Endothelial cell of umbilical vein (primary cell): ENCODE results near the gene CXCL11. TPM values are rescaled to one million over a fixed set of nuclear protein-coding genes. Genes with fewer than 3 reads are reported as not detected.

Source experiments
- BruUV-seq: library from RNA; stranded (reverse); fragments of 400-500 nt; replicated peaks from 2 replicates; lab custom pipeline; 2021; lab: Mats Ljungman, UMichigan
- CTCF ChIA-PET: fragments of 300-600, 350-600 bp; sonication (Branson Sonifier 250); formaldehyde crosslinking; loops from one replicate; lab custom pipeline; 2021; ENCODE audit warnings: antibody characterized with exemption, inconsistent platforms; lab: Charles Lee
- POLR2A ChIA-PET: fragments of 300-600, 350-600 bp; sonication (Branson Sonifier 250); formaldehyde crosslinking; loops from one replicate; lab custom pipeline; 2021; ENCODE audit warnings: antibody characterized with exemption, inconsistent platforms; lab: Charles Lee
- DNase-seq: peaks from one replicate; pipeline ENCODE4 v3.0.0-alpha.2; 2011; ENCODE audit warnings: low read depth, low spot score
- FAIRE-seq: peaks from 2 replicates; lab custom pipeline; 2011; peaks lifted over from hg19 to GRCh38; lab: Jason Lieb, UNC
- H2AFZ ChIP-seq: 2 replicates; pipeline ENCODE4 v1.6.0; 2012; ENCODE audit warnings: low read depth, low read length, control low read depth, inconsistent platforms
- H3K27ac ChIP-seq: 2 replicates; pipeline ENCODE4 v1.5.1; 2011; ENCODE audit warnings: low read depth, mild to moderate bottlenecking, control low read depth, low read length, moderate library complexity; ENCODE audit not compliant: insufficient read depth
- H3K27me3 ChIP-seq, 2 experiments: 2 replicates each; pipeline versions ENCODE4 v1.6.0 to v1.6.1; 2011; ENCODE audit warnings: low read length in 2 of 2, mixed read lengths in 1 of 2; ENCODE audit not compliant: control insufficient read depth in 2 of 2, insufficient read depth in 2 of 2
- H3K36me3 ChIP-seq, 2 experiments: 2 replicates in 1 of 2; 3 replicates in 1 of 2; pipeline ENCODE4 v1.5.1; 2011; ENCODE audit warnings: low read length in 2 of 2, mild to moderate bottlenecking in 1 of 2, moderate library complexity in 1 of 2; ENCODE audit not compliant: control insufficient read depth in 2 of 2, insufficient read depth in 2 of 2; ENCODE audit errors: extremely low read depth in 1 of 2
- H3K4me1 ChIP-seq: 3 replicates; pipeline ENCODE4 v1.5.1; 2011; ENCODE audit warnings: mild to moderate bottlenecking, low read length; ENCODE audit not compliant: control insufficient read depth, insufficient read depth; ENCODE audit errors: extremely low read depth
- H3K4me2 ChIP-seq: 2 replicates; pipeline ENCODE4 v1.6.1; 2011; ENCODE audit warnings: low read length, control low read depth, mixed read lengths; ENCODE audit not compliant: insufficient read depth
- H3K4me3 ChIP-seq, 3 experiments: fragments of 200-600 bp in 1 of 3; sonication (generic), shearing (Covaris generic) in 1 of 3; replicated peaks in 1 of 3; 2 replicates each; pipeline ENCODE4 v1.5.1; 2011 to 2016; ENCODE audit warnings: control low read depth in 3 of 3, low read length in 3 of 3, mild to moderate bottlenecking in 2 of 3, inconsistent platforms in 1 of 3, low read depth in 1 of 3, moderate library complexity in 1 of 3; ENCODE audit not compliant: insufficient read depth in 1 of 3
- H3K79me2 ChIP-seq: 2 replicates; pipeline ENCODE4 v1.6.0; 2012; ENCODE audit warnings: low read length, inconsistent platforms; ENCODE audit not compliant: control insufficient read depth, insufficient read depth
- H3K9ac ChIP-seq: replicated peaks from 2 replicates; pipeline ENCODE3; 2011; ENCODE audit warnings: low read length, control low read depth; ENCODE audit not compliant: insufficient read depth; ENCODE audit errors: extremely low read depth
- H3K9me1 ChIP-seq: replicated peaks from 3 replicates; pipeline ENCODE4 v1.6.0; 2011; ENCODE audit warnings: mild to moderate bottlenecking, low read length; ENCODE audit not compliant: control insufficient read depth, insufficient read depth; ENCODE audit errors: extremely low read depth
- H3K9me3 ChIP-seq: replicated peaks from 2 replicates; pipeline ENCODE4 v1.5.1; 2012; ENCODE audit warnings: low read length, inconsistent platforms; ENCODE audit not compliant: control insufficient read depth, insufficient read depth
- H4K20me1 ChIP-seq: replicated peaks from 2 replicates; pipeline ENCODE3; 2011; ENCODE audit warnings: mild to moderate bottlenecking, low read length; ENCODE audit not compliant: control insufficient read depth, insufficient read depth; ENCODE audit errors: extremely low read depth
- CTCF ChIP-seq, 2 donors: IDR thresholded peaks; 1 replicate in 1 of 2; 2 replicates in 1 of 2; pipeline ENCODE4 v1.5.1; 2011; ENCODE audit warnings: low read length in 2 of 2, mild to moderate bottlenecking in 2 of 2, moderate library complexity in 2 of 2, control low read depth in 1 of 2, inconsistent platforms in 1 of 2, low read depth in 1 of 2; ENCODE audit not compliant: insufficient read depth in 1 of 2; ENCODE audit errors: extremely low read depth in 1 of 2
- EZH2 ChIP-seq: IDR thresholded peaks from 2 replicates; pipeline ENCODE4 v1.6.1; 2012; ENCODE audit warnings: borderline replicate concordance, low read depth, mild to moderate bottlenecking, moderate library complexity, low read length, inconsistent platforms; ENCODE audit not compliant: severe bottlenecking
- FOS ChIP-seq: IDR thresholded peaks from 2 replicates; pipeline ENCODE4 v1.6.1; 2011; ENCODE audit warnings: mild to moderate bottlenecking, low read length, moderate library complexity, borderline replicate concordance; ENCODE audit not compliant: insufficient read depth
- GATA2 ChIP-seq: IDR thresholded peaks from 2 replicates; pipeline ENCODE4 v1.7.0; 2011; ENCODE audit warnings: low read depth, mild to moderate bottlenecking, moderate library complexity, mixed read lengths, low read length; ENCODE audit not compliant: insufficient read length, insufficient read depth
- JUN ChIP-seq: IDR thresholded peaks from 2 replicates; pipeline ENCODE4 v1.6.1; 2011; ENCODE audit warnings: borderline replicate concordance, low read depth; ENCODE audit not compliant: insufficient read length, insufficient read depth
- MAX ChIP-seq: IDR thresholded peaks from 2 replicates; pipeline ENCODE4 v1.6.1; 2011; ENCODE audit not compliant: insufficient read depth, insufficient read length
- MYC ChIP-seq: IDR thresholded peaks from one replicate; pipeline ENCODE4 v1.6.1; 2011; ENCODE audit warnings: mild to moderate bottlenecking, low read depth, low read length
- POLR2A ChIP-seq: IDR thresholded peaks from 2 replicates; pipeline ENCODE4 v1.6.1; 2012; ENCODE audit warnings: low read depth, mild to moderate bottlenecking, control low read depth, low read length
- POLR2AphosphoS5 ChIP-seq: IDR thresholded peaks from 2 replicates; pipeline ENCODE4 v1.6.1; 2012; ENCODE audit warnings: low read depth, mild to moderate bottlenecking, control low read depth, low read length, moderate library complexity; ENCODE audit not compliant: insufficient read depth
- dilution Hi-C: fragments of 300-500 bp; cut with MboI; formaldehyde crosslinking; loops from one replicate; pipeline ENCODE4 v1.15.0; 2019; ENCODE audit warnings: low sequenced_read_pairs; ENCODE audit not compliant: extremely low pct_ligation_motif_present
- intact Hi-C: fragments of 100-400 bp; cut with micrococcal nuclease; formaldehyde crosslinking; loops from one replicate; pipeline ENCODE4 v1.10.0; 2022
- polyA plus RNA-seq, 4 experiments: library from polyadenylated mRNA; depleted of rRNA in 3 of 4; stranded (reverse) in 3 of 4; unstranded in 1 of 4; fragments of >200 nt; gene quantifications; 2 replicates each; pipeline versions ENCODE4 v1.2.1 to v1.2.3, GENCODE V29; 2011 to 2012; ENCODE audit warnings: missing spikeins in 1 of 4
- total RNA-seq: library from RNA; stranded (reverse); gene quantifications from 2 replicates; pipeline ENCODE4 v1.2.3, GENCODE V29; 2021

CXCL11 gene
- total and polyA plus RNA-seq, 2 donors (not counting 3 experiments of a cell fraction or from before 2014, with no cell fraction given): 0.91 to 1.1 TPM

- DNase-seq (no peak), FAIRE-seq (no peak)
- POLR2A ChIA-PET: no interaction called here
Measured at GRCh38 chr4:76074993-76075600, 39.2 kb upstream of the CXCL11 start.

More at GRCh38 chr4:76074993-76075600, 39.2 kb upstream of the CXCL11 start:
- TF ChIP-seq MYC: no peak
- no peak for TF ChIP-seq POLR2AphosphoS5
- no peak for TF ChIP-seq POLR2A
- no peak for TF ChIP-seq FOS
- TF ChIP-seq CTCF (IDR thresholded peaks at IDR 0.05; ENCODE audit: extremely low read depth in 1 of 2, insufficient read depth in 1 of 2, low read depth in 1 of 2, low read length in 2 of 2): no peak
- no peak for TF ChIP-seq EZH2
- TF ChIP-seq MAX: no peak
- TF ChIP-seq JUN: no peak
- no peak for TF ChIP-seq GATA2
- H3K4me2 ChIP-seq: no peak overlapping the region
- H3K9me1 ChIP-seq: no peaks in the 10 kb centered on the region
- intact Hi-C loops: no loop called here
- H3K79me2 ChIP-seq: no peaks in the 10 kb centered on the region
- no peaks in the 10 kb centered on the region for H3K9me3 ChIP-seq
- no peaks in the 10 kb centered on the region for H3K4me1 ChIP-seq
- H3K27ac ChIP-seq: no peak overlapping the region
- no peak overlapping the region for H3K9ac ChIP-seq
- dilution Hi-C loops: no loop called here
- H3K27me3 ChIP-seq: peaks cover 3 to 5% of the 10 kb centered on the region in 2 experiments
- H2AFZ ChIP-seq: no peak overlapping the region
- CTCF ChIA-PET: interaction anchor here (0.9 to 2.3 kb wide), 5 partner anchors 9 to 79 kb away, joined by 3 to 13 read pairs (median 5); no protein-coding TSS in a partner anchor
- H3K36me3 ChIP-seq: no peaks in the 10 kb centered on the region
- BruUV-seq: no TSS peak
- no peaks in the 10 kb centered on the region for H4K20me1 ChIP-seq
- H3K4me3 ChIP-seq: no peak overlapping the region
